Cardiac muscle cell (in vitro differentiated cells and primary cell): ENCODE measurements around the gene FAM234B. TPM values are rescaled to one million over a fixed set of nuclear protein-coding genes. Genes with fewer than 3 reads are reported as not detected.

Source experiments
- DNase-seq, 2 donors: peaks; one replicate each; pipeline versions ENCODE4 v3.0.0 to v3.0.0-alpha.2; 2010 to 2017; ENCODE audit warnings: low read depth in 1 of 2, low spot score in 1 of 2
- H3K27ac ChIP-seq: fragments of 200-600 bp; sonication (generic); 2 replicates; pipeline ENCODE4 v1.5.1; 2016
- H3K27me3 ChIP-seq: fragments of 200-600 bp; sonication (generic); 2 replicates; pipeline ENCODE4 v1.6.0; 2016; ENCODE audit warnings: control low read depth
- H3K36me3 ChIP-seq: fragments of 200-600 bp; sonication (generic); 2 replicates; pipeline ENCODE4 v1.5.1; 2016; ENCODE audit warnings: control low read depth
- H3K4me1 ChIP-seq: fragments of 200-600 bp; sonication (generic); 2 replicates; pipeline ENCODE4 v1.8.1; 2017; ENCODE audit warnings: low read depth, mild to moderate bottlenecking, mixed run types
- H3K4me3 ChIP-seq: fragments of 200-600 bp; sonication (generic); 2 replicates; pipeline ENCODE4 v1.5.1; 2016; ENCODE audit warnings: mild to moderate bottlenecking
- H3K9me3 ChIP-seq: fragments of 200-600 bp; sonication (generic); 2 replicates; pipeline ENCODE4 v1.5.1; 2017; ENCODE audit warnings: low read depth, mild to moderate bottlenecking, control low read depth
- CTCF ChIP-seq: IDR thresholded peaks from 2 replicates; pipeline ENCODE4 v1.5.1; 2012; ENCODE audit warnings: low read depth, mild to moderate bottlenecking, low read length
- polyA plus RNA-seq: library from polyadenylated mRNA; unstranded; fragments of >200 nt; fragmentation: Nextera tagmentation; extraction: Ambion mirVana; gene quantifications from 2 replicates; pipeline ENCODE4 v1.2.1, GENCODE V29; 2016
- total RNA-seq: library from RNA; depleted of rRNA; stranded (reverse); fragments of >200 nt; gene quantifications from 2 replicates; pipeline ENCODE4 v1.2.3, GENCODE V29; 2016

FAM234B gene
- total and polyA plus RNA-seq, 2 experiments from 2014 or later = 5.0 to 6.9 TPM

DNA sequence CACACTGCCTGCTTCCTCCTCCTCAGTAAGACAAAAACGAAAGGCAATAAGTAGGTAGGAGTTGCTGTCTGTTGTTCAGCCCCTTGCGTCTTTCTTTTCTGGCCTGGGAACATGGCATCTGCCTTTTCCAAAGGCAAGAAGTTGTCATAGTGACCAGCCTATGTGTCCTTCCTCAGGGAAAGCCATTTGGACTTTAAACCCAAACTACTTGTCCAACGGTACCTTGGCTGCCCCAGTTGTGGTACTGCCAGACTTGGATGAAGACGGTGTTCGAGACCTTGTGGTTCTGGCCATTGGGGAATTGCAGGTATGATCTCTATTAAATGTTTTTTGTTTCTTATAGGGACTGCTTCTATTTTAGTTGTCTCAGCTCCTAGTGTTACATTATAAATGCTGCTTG is 18.5 kb downstream of the FAM234B start:
- Histone ChIP-seq H3K36me3 (no peaks in the 10 kb centered on the region), H3K27ac (no peak overlapping the region), H3K9me3 (no peaks in the 10 kb centered on the region), H3K27me3 (no peaks in the 10 kb centered on the region), H3K4me1 (no peaks in the 10 kb centered on the region), H3K4me3 (no peak overlapping the region)
- no peak for TF ChIP-seq CTCF
- DNase-seq = no peak

- H3K4me3 ChIP-seq = no peak overlapping the region
- H3K27me3 ChIP-seq = no peaks in the 10 kb centered on the region
- no peaks in the 10 kb centered on the region for H3K4me1 ChIP-seq
- H3K9me3 ChIP-seq = no peaks in the 10 kb centered on the region
- no peak for DNase-seq
- TF ChIP-seq CTCF = no peak
- no peak overlapping the region for H3K27ac ChIP-seq
- H3K36me3 ChIP-seq = no peaks in the 10 kb centered on the region
These were observed 21.8 kb downstream of the FAM234B start for GRCh38 chr12:13066014-13066413.

DNA sequence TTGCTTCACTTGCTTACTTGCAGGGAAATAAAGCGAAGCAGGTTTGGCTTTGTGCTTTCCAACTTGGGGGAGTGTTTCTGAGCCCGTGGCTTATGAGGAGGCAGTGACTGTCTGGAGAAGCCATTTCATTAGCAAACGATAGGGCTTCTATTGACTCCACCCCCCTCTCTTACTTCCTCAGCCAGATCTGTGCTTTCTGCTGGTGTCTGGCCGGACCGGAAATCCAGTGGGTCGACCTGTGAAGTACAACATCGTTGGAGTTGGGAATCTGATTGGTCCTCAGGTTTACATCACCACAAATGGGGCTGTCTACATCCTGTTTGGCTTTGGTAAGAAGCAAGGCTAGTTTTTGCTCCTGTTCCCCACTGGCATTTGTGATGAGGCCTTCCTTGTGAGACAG is 22.3 kb downstream of the FAM234B start:
- no peaks in the 10 kb centered on the region for H3K36me3 ChIP-seq
- no peaks in the 10 kb centered on the region for H3K27me3 ChIP-seq
- no peak for DNase-seq
- H3K4me1 ChIP-seq = no peaks in the 10 kb centered on the region
- no peak for TF ChIP-seq CTCF
- H3K4me3 ChIP-seq = no peak overlapping the region
- no peak overlapping the region for H3K27ac ChIP-seq
- H3K9me3 ChIP-seq = no peaks in the 10 kb centered on the region

DNA sequence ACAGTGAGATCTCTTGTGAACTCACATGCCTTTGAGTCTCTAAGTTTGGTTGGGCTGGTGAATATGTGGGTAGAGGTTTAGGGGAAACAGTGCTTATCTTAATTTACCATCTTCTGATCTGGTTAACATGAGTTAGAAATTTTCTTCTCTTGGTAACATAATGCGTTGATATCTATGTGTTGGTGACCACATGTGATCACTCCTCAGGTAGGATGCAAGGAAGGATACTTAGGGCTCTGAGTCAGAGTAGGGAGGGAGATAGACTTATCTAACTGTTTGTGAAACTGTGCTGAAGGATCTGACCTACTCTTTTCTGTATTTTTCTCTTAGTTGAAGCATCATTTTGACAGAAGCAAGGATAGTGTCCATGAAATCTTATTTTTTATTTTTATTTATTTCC is 23.1 kb downstream of the FAM234B start:
- H3K27ac ChIP-seq = no peak overlapping the region
- H3K4me1 ChIP-seq = no peaks in the 10 kb centered on the region
- TF ChIP-seq CTCF = no peak
- H3K4me3 ChIP-seq = no peak overlapping the region
- H3K36me3 ChIP-seq = no peaks in the 10 kb centered on the region
- no peaks in the 10 kb centered on the region for H3K9me3 ChIP-seq
- H3K27me3 ChIP-seq = no peaks in the 10 kb centered on the region
- DNase-seq = no peak

GRCh38 chr12:13069380-13069779 is 25.2 kb downstream of the FAM234B start:
- no peaks in the 10 kb centered on the region for H3K4me1 ChIP-seq
- H3K9me3 ChIP-seq = no peaks in the 10 kb centered on the region
- no peak for TF ChIP-seq CTCF
- H3K27ac ChIP-seq = no peak overlapping the region
- no peaks in the 10 kb centered on the region for H3K36me3 ChIP-seq
- no peaks in the 10 kb centered on the region for H3K27me3 ChIP-seq
- H3K4me3 ChIP-seq = no peak overlapping the region
- no peak for DNase-seq
